GM18868 (cell line): ENCODE measurements around the gene IGFALS.

Experiments used
- ATAC-seq: cut with Tn5 transposase; IDR thresholded peaks from one replicate; pipeline ENCODE4 v1.9.1; 2021; ENCODE audit warnings: mild to moderate bottlenecking, moderate library complexity; ENCODE audit not compliant: unreplicated experiment

Gene IGFALS

GRCh38 chr16:1767116-1767994 lies 26.1 kb downstream of the IGFALS start:
- ATAC-seq: no peak

- ATAC-seq: no peak
These were observed 26.8 kb downstream of the IGFALS start for GRCh38 chr16:1766701-1767100.

GRCh38 chr16:1766231-1766630 lies 27.3 kb downstream of the IGFALS start:
- ATAC-seq: no peak

GRCh38 chr16:1765826-1766225 lies 27.7 kb downstream of the IGFALS start:
- ATAC-seq: no peak

- no peak for ATAC-seq
These were observed 28.5 kb downstream of the IGFALS start for GRCh38 chr16:1764971-1765370.

- ATAC-seq: no peak
These were observed 29.7 kb downstream of the IGFALS start for GRCh38 chr16:1763521-1764511.

- ATAC-seq: no peak
These were observed 30.5 kb downstream of the IGFALS start for GRCh38 chr16:1762879-1763520.

- no peak for ATAC-seq
These were observed 31.2 kb downstream of the IGFALS start for GRCh38 chr16:1762196-1762878.

GRCh38 chr16:1761751-1762150 lies 31.8 kb downstream of the IGFALS start:
- ATAC-seq: no peak

GRCh38 chr16:1760911-1761310 lies 32.6 kb downstream of the IGFALS start:
- no peak for ATAC-seq

GRCh38 chr16:1759511-1759910 lies 34.0 kb downstream of the IGFALS start:
- ATAC-seq: no peak

GRCh38 chr16:1758923-1759322 lies 34.6 kb downstream of the IGFALS start:
- ATAC-seq: no peak

- ATAC-seq: no peak
These were observed 35.6 kb downstream of the IGFALS start for GRCh38 chr16:1757714-1758461.

GRCh38 chr16:1754204-1754603 lies 39.3 kb downstream of the IGFALS start:
- no peak for ATAC-seq

- no peak for ATAC-seq
These were observed 40.7 kb downstream of the IGFALS start for GRCh38 chr16:1752853-1753252.

- no peak for ATAC-seq
These were observed 41.6 kb downstream of the IGFALS start for GRCh38 chr16:1751946-1752345.

- no peak for ATAC-seq
These were observed 44.1 kb downstream of the IGFALS start for GRCh38 chr16:1749152-1750117.

GRCh38 chr16:1747934-1748333 lies 45.6 kb downstream of the IGFALS start:
- ATAC-seq: no peak
